Trophoblast cell (in vitro differentiated cells and primary cell): ENCODE results near the gene ITPR1.

Source experiments
- DNase-seq, 2 donors: peaks; one replicate each; pipeline ENCODE4 v3.0.0-alpha.2; 2016
- H2AFZ ChIP-seq: 2 replicates; pipeline ENCODE4 v1.6.1; 2013; ENCODE audit warnings: low read length, moderate library complexity, mild to moderate bottlenecking; ENCODE audit not compliant: insufficient read depth, poor library complexity
- H2AK5ac ChIP-seq: 2 replicates; pipeline ENCODE4 v1.6.1; 2013; ENCODE audit warnings: mild to moderate bottlenecking, low read length
- H2BK120ac ChIP-seq: 2 replicates; pipeline ENCODE4 v1.6.1; 2013; ENCODE audit warnings: low read length, mild to moderate bottlenecking, moderate library complexity; ENCODE audit not compliant: insufficient read depth, poor library complexity
- H2BK12ac ChIP-seq: 2 replicates; pipeline ENCODE4 v1.6.1; 2013; ENCODE audit warnings: mild to moderate bottlenecking, low read length, moderate library complexity
- H2BK5ac ChIP-seq: 2 replicates; pipeline ENCODE4 v1.6.1; 2013; ENCODE audit warnings: low read length, low read depth, moderate library complexity, mild to moderate bottlenecking; ENCODE audit not compliant: poor library complexity
- H3K14ac ChIP-seq: 2 replicates; pipeline ENCODE4 v1.6.1; 2013; ENCODE audit warnings: mild to moderate bottlenecking, low read length
- H3K18ac ChIP-seq: 2 replicates; pipeline ENCODE4 v1.6.1; 2013; ENCODE audit warnings: mild to moderate bottlenecking, low read length
- H3K23ac ChIP-seq: 2 replicates; pipeline ENCODE4 v1.6.1; 2013; ENCODE audit warnings: low read length
- H3K27ac ChIP-seq: 2 replicates; pipeline ENCODE4 v1.5.1; 2013; ENCODE audit warnings: low read depth, mild to moderate bottlenecking, inconsistent platforms, low read length, moderate library complexity
- H3K27me3 ChIP-seq: 2 replicates; pipeline ENCODE4 v1.6.1; 2013; ENCODE audit warnings: inconsistent platforms, mild to moderate bottlenecking, low read length, moderate library complexity; ENCODE audit not compliant: insufficient read depth
- H3K36me3 ChIP-seq, 2 experiments: 1 replicate in 1 of 2; 2 replicates in 1 of 2; pipeline ENCODE4 v1.6.1; 2013; ENCODE audit warnings: low read length in 2 of 2, mild to moderate bottlenecking in 2 of 2, moderate library complexity in 1 of 2; ENCODE audit not compliant: insufficient read depth in 2 of 2, control insufficient read depth in 1 of 2
- H3K4ac ChIP-seq: 2 replicates; pipeline ENCODE4 v1.6.1; 2013; ENCODE audit warnings: low read depth, mild to moderate bottlenecking, low read length, moderate library complexity
- H3K4me1 ChIP-seq, 2 experiments: 1 replicate in 1 of 2; 2 replicates in 1 of 2; pipeline ENCODE4 v1.6.1; 2013; ENCODE audit warnings: low read length in 2 of 2, mild to moderate bottlenecking in 2 of 2, moderate library complexity in 1 of 2; ENCODE audit not compliant: insufficient read depth in 2 of 2, control insufficient read depth in 1 of 2
- H3K4me2 ChIP-seq: 2 replicates; pipeline ENCODE4 v1.6.1; 2013; ENCODE audit warnings: inconsistent platforms, mild to moderate bottlenecking, low read length, moderate library complexity
- H3K4me3 ChIP-seq: 2 replicates; pipeline ENCODE4 v1.5.1; 2013; ENCODE audit warnings: mild to moderate bottlenecking, low read depth, low read length, inconsistent platforms
- H3K79me1 ChIP-seq: one replicate; pipeline ENCODE4 v1.6.1; 2013; ENCODE audit warnings: low read length
- H3K79me2 ChIP-seq: 2 replicates; pipeline ENCODE4 v1.6.1; 2013; ENCODE audit warnings: low read length, mild to moderate bottlenecking; ENCODE audit not compliant: control insufficient read depth, insufficient read depth, poor library complexity
- H3K9ac ChIP-seq: 2 replicates; pipeline ENCODE4 v1.6.1; 2013; ENCODE audit warnings: mild to moderate bottlenecking, low read length
- H3K9me3 ChIP-seq: 2 replicates; pipeline ENCODE4 v1.6.1; 2013; ENCODE audit warnings: low read depth, mild to moderate bottlenecking, control low read depth, inconsistent platforms, low read length; ENCODE audit not compliant: insufficient read depth
- H4K12ac ChIP-seq: 2 replicates; pipeline ENCODE4 v1.6.1; 2013; ENCODE audit warnings: low read depth, mild to moderate bottlenecking, low read length, moderate library complexity
- H4K8ac ChIP-seq: 2 replicates; pipeline ENCODE4 v1.6.1; 2013; ENCODE audit warnings: low read depth, mild to moderate bottlenecking, low read length, moderate library complexity
- H4K91ac ChIP-seq: one replicate; pipeline ENCODE4 v1.6.1; 2013; ENCODE audit warnings: low read depth, mild to moderate bottlenecking, low read length, moderate library complexity
- WGBS: extraction: QIAGEN DNeasy Blood & Tissue Kit; methylation state at CpG from one replicate; pipeline ENCODE4 v1.1.7; 2013; ENCODE audit warnings: missing lambda C conversion rate; ENCODE audit not compliant: insufficient read length, insufficient coverage; ENCODE audit errors: extremely low coverage; 5-methylcytosine and 5-hydroxymethylcytosine counted together

Gene ITPR1

GRCh38 chr3:4778119-4778518, 285.0 kb downstream of the ITPR1 start:
- Histone ChIP-seq H4K91ac (no peak overlapping the region), H3K4me3 (no peak overlapping the region), H3K9me3 (no peaks in the 10 kb centered on the region)

GRCh38 chr3:4778740-4779139, 285.6 kb downstream of the ITPR1 start:
- Histone ChIP-seq H2BK120ac (no peak overlapping the region), H3K4me3 (no peak overlapping the region), H4K12ac (no peak overlapping the region), H3K79me1 (peaks cover 2% of the 10 kb centered on the region), H3K4me1 (peaks cover 0 to 2% of the 10 kb centered on the region in 2 experiments), H3K23ac (no peak overlapping the region), H3K27ac (no peak overlapping the region), H3K9me3 (peaks cover under 1% of the 10 kb centered on the region), H2AK5ac (no peak overlapping the region), H3K14ac (no peak overlapping the region), H2BK12ac (no peak overlapping the region), H4K91ac (no peak overlapping the region), H2BK5ac (no peak overlapping the region), H3K27me3 (no peaks in the 10 kb centered on the region), H4K8ac (no peak overlapping the region), H3K79me2 (no peaks in the 10 kb centered on the region), H3K36me3 (no peaks in the 10 kb centered on the region), H3K4ac (no peak overlapping the region), H3K9ac (no peak overlapping the region), H2AFZ (no peak overlapping the region), H3K4me2 (no peak overlapping the region), H3K18ac (no peak overlapping the region)
- WGBS = no CpG with 5 or more reads among the region's 1 CpG
- DNase-seq = no peak

More at GRCh38 chr3:4778119-4778518, 285.0 kb downstream of the ITPR1 start:
- H3K36me3 ChIP-seq = no peaks in the 10 kb centered on the region
- DNase-seq = no peak
- no peak overlapping the region for H2AK5ac ChIP-seq
- no peak overlapping the region for H3K23ac ChIP-seq
- H3K27me3 ChIP-seq = no peaks in the 10 kb centered on the region
- H2BK12ac ChIP-seq = no peak overlapping the region
- H2BK120ac ChIP-seq = no peak overlapping the region
- no peak overlapping the region for H2AFZ ChIP-seq
- peaks cover 2% of the 10 kb centered on the region for H3K79me1 ChIP-seq
- H4K12ac ChIP-seq = no peak overlapping the region
- H3K14ac ChIP-seq = no peak overlapping the region
- H3K18ac ChIP-seq = no peak overlapping the region
- H3K79me2 ChIP-seq = no peaks in the 10 kb centered on the region
- no peak overlapping the region for H4K8ac ChIP-seq
- H3K4me1 ChIP-seq = peaks cover 0 to 2% of the 10 kb centered on the region in 2 experiments
- no peak overlapping the region for H3K27ac ChIP-seq
- H3K4ac ChIP-seq = no peak overlapping the region
- no peak overlapping the region for H2BK5ac ChIP-seq
- H3K4me2 ChIP-seq = no peak overlapping the region
- H3K9ac ChIP-seq = no peak overlapping the region
- no CpG with 5 or more reads among the region's 2 CpGs for WGBS

- Histone ChIP-seq H3K23ac (no peak overlapping the region), H3K36me3 (no peaks in the 10 kb centered on the region), H2AFZ (no peak overlapping the region), H3K27ac (no peak overlapping the region), H4K12ac (no peak overlapping the region), H3K79me1 (peaks cover 2% of the 10 kb centered on the region), H3K4me3 (no peak overlapping the region), H3K14ac (no peak overlapping the region), H3K9ac (no peak overlapping the region), H3K4me2 (no peak overlapping the region), H3K4ac (no peak overlapping the region), H3K9me3 (peaks cover 2% of the 10 kb centered on the region), H3K79me2 (no peaks in the 10 kb centered on the region), H4K8ac (no peak overlapping the region), H2BK120ac (no peak overlapping the region), H2BK12ac (no peak overlapping the region), H4K91ac (no peak overlapping the region), H3K18ac (no peak overlapping the region), H2BK5ac (no peak overlapping the region), H2AK5ac (no peak overlapping the region), H3K27me3 (no peaks in the 10 kb centered on the region), H3K4me1 (peaks cover 0 to 2% of the 10 kb centered on the region in 2 experiments)
- WGBS = no CpG with 5 or more reads among the region's 5 CpGs
- DNase-seq = no peak
Observed at GRCh38 chr3:4780545-4780957, 287.4 kb downstream of the ITPR1 start.

- Histone ChIP-seq H4K12ac (no peak overlapping the region), H3K4me3 (no peak overlapping the region), H4K8ac (no peak overlapping the region), H3K79me2 (no peaks in the 10 kb centered on the region), H3K9me3 (peaks cover 2% of the 10 kb centered on the region), H3K18ac (no peak overlapping the region), H3K9ac (no peak overlapping the region), H3K79me1 (peaks cover 2% of the 10 kb centered on the region), H3K14ac (no peak overlapping the region), H3K27me3 (no peaks in the 10 kb centered on the region), H2AK5ac (no peak overlapping the region), H3K27ac (no peak overlapping the region), H3K4ac (no peak overlapping the region), H2BK5ac (no peak overlapping the region), H3K4me2 (no peak overlapping the region), H4K91ac (no peak overlapping the region), H2BK120ac (no peak overlapping the region), H3K4me1 (peaks cover 0 to under 1% of the 10 kb centered on the region in 2 experiments), H3K23ac (no peak overlapping the region), H2BK12ac (no peak overlapping the region), H2AFZ (no peak overlapping the region), H3K36me3 (no peaks in the 10 kb centered on the region)
- no CpG with 5 or more reads among the region's 3 CpGs for WGBS
- no peak for DNase-seq
Observed at GRCh38 chr3:4782095-4782494, 288.9 kb downstream of the ITPR1 start.
